ENCODE results near the gene GALNS. TPM values are rescaled to one million over a fixed set of nuclear protein-coding genes. Genes with fewer than 3 reads are reported as not detected.

GALNS gene
- total RNA-seq, 4 donors from 2014 or later: 31.1 to 134 (median 43.3) TPM

DNA sequence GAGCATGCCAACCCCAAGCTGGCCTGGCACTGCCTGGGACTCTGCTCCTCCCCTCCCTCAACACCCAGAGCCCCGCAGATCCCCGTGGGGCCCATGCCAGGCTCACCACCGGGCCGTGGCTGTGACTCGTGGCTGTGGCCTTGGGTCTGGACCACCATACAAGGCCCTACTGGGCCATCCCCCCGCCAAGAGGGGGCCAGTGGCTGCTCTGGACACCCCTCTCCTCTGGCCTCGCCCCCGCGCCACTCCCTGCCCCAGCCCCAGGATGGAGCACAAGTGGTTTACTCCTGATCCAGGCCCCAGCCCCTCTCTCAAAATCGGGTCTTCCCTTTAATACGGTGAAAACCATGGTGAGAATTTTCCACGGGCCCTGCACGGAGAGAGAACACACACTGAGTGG, 6.7 kb upstream of the GALNS start:
- no peaks in the 10 kb centered on the region for H3K9me3 ChIP-seq
- peaks cover 43% of the 10 kb centered on the region for H3K36me3 ChIP-seq
- no peaks in the 10 kb centered on the region for H3K27me3 ChIP-seq
- no peak overlapping the region for H3K27ac ChIP-seq
- no peak overlapping the region for H3K4me3 ChIP-seq
- TF ChIP-seq EP300 (IDR thresholded peaks at IDR 0.05): no peak
- TF ChIP-seq POLR2A (IDR thresholded peaks at IDR 0.05): no peak
- no peak for TF ChIP-seq POLR2AphosphoS5 (IDR thresholded peaks at IDR 0.05)
- TF ChIP-seq, protein P1, sequence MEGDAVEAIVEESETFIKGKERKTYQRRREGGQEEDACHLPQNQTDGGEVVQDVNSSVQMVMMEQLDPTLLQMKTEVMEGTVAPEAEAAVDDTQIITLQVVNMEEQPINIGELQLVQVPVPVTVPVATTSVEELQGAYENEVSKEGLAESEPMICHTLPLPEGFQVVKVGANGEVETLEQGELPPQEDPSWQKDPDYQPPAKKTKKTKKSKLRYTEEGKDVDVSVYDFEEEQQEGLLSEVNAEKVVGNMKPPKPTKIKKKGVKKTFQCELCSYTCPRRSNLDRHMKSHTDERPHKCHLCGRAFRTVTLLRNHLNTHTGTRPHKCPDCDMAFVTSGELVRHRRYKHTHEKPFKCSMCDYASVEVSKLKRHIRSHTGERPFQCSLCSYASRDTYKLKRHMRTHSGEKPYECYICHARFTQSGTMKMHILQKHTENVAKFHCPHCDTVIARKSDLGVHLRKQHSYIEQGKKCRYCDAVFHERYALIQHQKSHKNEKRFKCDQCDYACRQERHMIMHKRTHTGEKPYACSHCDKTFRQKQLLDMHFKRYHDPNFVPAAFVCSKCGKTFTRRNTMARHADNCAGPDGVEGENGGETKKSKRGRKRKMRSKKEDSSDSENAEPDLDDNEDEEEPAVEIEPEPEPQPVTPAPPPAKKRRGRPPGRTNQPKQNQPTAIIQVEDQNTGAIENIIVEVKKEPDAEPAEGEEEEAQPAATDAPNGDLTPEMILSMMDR (IDR thresholded peaks at IDR 0.05): no peak
- DNase-seq (ENCODE audit: low spot score in 2 of 2): no peak
- WGBS: 88% methylated on average over 13 of the region's 13 CpGs
- H3K4me1 ChIP-seq: peaks cover 7% of the 10 kb centered on the region

DNA sequence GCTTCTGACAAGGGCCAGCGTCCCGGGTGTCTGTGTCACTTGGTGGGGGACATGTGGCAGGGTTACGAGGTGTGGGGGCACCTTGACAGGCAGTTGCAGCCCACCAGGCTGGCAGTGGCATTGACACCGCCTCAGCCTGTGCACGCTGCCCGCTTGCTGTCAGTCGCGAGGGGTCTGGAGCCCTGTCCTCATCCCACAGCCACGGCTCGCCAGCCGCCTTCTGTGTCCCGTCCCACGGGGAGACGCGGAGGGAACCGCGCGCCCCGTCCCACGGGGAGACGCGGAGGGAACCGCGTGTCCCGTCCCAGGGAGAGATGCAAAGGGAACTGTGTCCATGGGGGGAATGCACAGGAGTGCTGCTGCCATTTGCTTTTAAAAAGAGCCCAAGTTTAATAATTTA, 6.2 kb upstream of the GALNS start:
- no peaks in the 10 kb centered on the region for H3K27me3 ChIP-seq
- no peak overlapping the region for H3K27ac ChIP-seq
- no peak for DNase-seq (ENCODE audit: low spot score in 2 of 2)
- no peak overlapping the region for H3K4me3 ChIP-seq
- H3K36me3 ChIP-seq: peaks cover 43% of the 10 kb centered on the region
- peaks cover 11% of the 10 kb centered on the region for H3K4me1 ChIP-seq
- TF ChIP-seq, protein P1 (IDR thresholded peaks at IDR 0.05): no peak
- no peak for TF ChIP-seq POLR2AphosphoS5 (IDR thresholded peaks at IDR 0.05)
- no peak for TF ChIP-seq EP300 (IDR thresholded peaks at IDR 0.05)
- no peak for TF ChIP-seq POLR2A (IDR thresholded peaks at IDR 0.05)
- 94% methylated on average over 16 of the region's 25 CpGs for WGBS
- H3K9me3 ChIP-seq: no peaks in the 10 kb centered on the region

DNA sequence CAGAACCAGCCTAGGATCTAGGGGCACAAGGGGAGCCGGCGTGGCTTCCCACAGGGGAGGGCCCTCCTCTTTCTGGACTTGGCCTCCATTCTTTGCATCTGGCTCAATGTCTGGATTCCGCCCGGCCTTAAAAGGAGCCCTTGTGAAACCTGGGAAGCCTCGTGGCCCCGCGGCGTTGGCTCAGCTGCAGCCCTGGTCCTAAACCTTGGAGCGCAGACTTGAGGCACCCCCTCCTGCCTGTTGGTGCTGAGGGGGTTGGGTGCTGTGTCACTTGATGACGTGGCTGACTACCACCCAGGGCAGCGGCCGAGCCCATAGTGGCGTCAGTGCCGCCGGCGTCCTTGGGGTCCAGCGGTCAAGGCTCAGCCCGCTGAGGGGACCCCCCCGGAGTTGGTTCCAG, 4.6 kb upstream of the GALNS start:
- DNase-seq (ENCODE audit: low spot score in 2 of 2): no peak
- Histone ChIP-seq H3K27ac (no peak overlapping the region), H3K36me3 (peaks cover 43% of the 10 kb centered on the region), H3K27me3 (no peaks in the 10 kb centered on the region), H3K4me1 (peaks cover 18% of the 10 kb centered on the region), H3K9me3 (no peaks in the 10 kb centered on the region), H3K4me3 (no peak overlapping the region)
- TF ChIP-seq POLR2A (IDR thresholded peaks at IDR 0.05): no peak
- TF ChIP-seq, protein P1 (IDR thresholded peaks at IDR 0.05): no peak
- no peak for TF ChIP-seq EP300 (IDR thresholded peaks at IDR 0.05)
- no peak for TF ChIP-seq POLR2AphosphoS5 (IDR thresholded peaks at IDR 0.05)
- 100% methylated on average over 1 of the region's 19 CpGs for WGBS

DNA sequence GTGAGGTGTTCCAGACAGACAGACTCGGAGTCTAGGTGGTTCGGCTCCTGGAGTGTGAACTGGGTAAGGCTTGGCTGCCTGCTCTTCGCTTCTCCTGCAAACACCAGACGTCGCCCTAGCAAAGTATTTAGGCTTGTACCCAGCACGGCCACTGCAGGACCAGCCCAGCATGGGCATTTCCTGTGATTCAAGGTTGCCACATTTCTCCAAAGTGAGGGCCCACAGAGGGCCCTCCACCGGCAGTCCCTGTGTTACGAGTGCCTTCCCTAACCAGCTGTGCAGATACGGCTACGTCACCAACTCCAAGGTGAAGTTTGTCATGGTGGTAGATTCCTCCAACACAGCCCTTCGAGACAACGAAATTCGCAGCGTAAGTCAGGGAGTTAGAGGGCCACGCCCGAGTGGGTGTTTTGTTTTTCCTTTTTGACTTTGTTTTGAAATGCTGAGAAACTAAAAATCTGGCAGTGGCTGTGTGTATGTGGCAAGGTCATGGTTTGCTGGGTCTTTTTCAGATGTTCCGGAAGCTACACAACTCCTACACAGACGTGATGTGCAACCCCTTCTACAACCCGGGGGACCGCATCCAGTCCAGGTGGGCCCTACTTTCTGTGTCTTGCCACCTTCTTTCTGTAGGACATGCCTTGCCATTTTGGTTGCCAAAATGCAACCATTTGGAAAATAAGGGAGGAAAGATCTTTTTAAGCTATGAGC, 2.8 kb upstream of the GALNS start:
- Histone ChIP-seq H3K27me3 (no peaks in the 10 kb centered on the region), H3K4me3 (no peak overlapping the region), H3K4me1 (peaks cover 32% of the 10 kb centered on the region), H3K27ac (no peak overlapping the region), H3K9me3 (no peaks in the 10 kb centered on the region), H3K36me3 (peaks cover 43% of the 10 kb centered on the region)
- no peak for DNase-seq (ENCODE audit: low spot score in 2 of 2)
- TF ChIP-seq POLR2A (IDR thresholded peaks at IDR 0.05) (no peak), POLR2AphosphoS5 (IDR thresholded peaks at IDR 0.05) (no peak), EP300 (IDR thresholded peaks at IDR 0.05) (no peak)
- TF ChIP-seq, protein P1 (IDR thresholded peaks at IDR 0.05): no peak
- 89% methylated on average over 16 of the region's 20 CpGs for WGBS

DNA sequence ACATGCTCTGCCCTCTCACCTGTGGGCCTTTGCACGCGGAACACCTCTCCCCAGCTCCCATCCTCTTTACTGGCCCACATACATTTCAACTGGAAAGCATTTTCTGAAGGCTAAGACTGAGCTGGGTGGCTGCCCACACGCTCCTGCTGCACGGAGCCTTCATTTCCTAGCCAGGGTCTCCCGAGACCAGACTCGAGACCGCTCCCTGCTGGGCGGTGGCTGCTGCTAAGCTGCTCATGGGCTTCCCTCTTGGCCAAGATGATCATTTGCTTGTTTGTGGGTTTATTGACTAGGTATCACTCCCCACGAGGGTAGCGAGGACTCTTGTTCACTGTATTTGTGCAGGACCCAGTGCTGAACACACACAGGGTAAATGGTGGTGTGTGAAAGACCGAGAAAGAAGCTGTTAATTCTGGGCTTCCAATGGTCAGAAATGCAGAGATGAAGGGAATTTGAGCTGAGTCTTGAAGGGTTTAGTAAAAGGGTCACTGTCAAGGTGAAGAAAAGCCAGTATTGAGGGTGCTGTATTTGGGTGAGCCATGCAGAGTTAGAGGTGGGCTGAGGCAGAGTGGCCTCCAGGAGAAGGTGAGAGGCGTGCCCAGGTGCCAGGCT, 1.1 kb upstream of the GALNS start:
- H3K36me3 ChIP-seq: peaks cover 37% of the 10 kb centered on the region
- no peaks in the 10 kb centered on the region for H3K27me3 ChIP-seq
- no peak overlapping the region for H3K27ac ChIP-seq
- peak overlapping the region; percentile 81 for H3K4me3 ChIP-seq
- H3K4me1 ChIP-seq: peaks cover 32% of the 10 kb centered on the region
- DNase-seq (ENCODE audit: low spot score in 2 of 2): no peak
- WGBS: 12% methylated on average over 12 of the region's 12 CpGs
- no peaks in the 10 kb centered on the region for H3K9me3 ChIP-seq
- TF ChIP-seq EP300 (IDR thresholded peaks at IDR 0.05) (no peak), POLR2A (IDR thresholded peaks at IDR 0.05) (no peak), POLR2AphosphoS5 (IDR thresholded peaks at IDR 0.05) (no peak)
- TF ChIP-seq, protein P1 (IDR thresholded peaks at IDR 0.05): peak in 1 of 2 donors; percentile 68
